Transverse colon (tissue), 4 donors: ENCODE data around the gene CDC14B.

Experiments used
- CTCF ChIP-seq, 5 experiments: fragments of 200-600 bp in 3 of 5; fragments of 450-650 bp in 2 of 5; sonication (generic) in 3 of 5; IDR thresholded peaks; 1 replicate in 2 of 5; 2 replicates in 3 of 5; pipeline ENCODE4 v1.5.1; 2016 to 2017; ENCODE audit warnings: antibody characterized with exemption in 5 of 5, inconsistent platforms in 3 of 5, mild to moderate bottlenecking in 2 of 5, moderate library complexity in 1 of 5
- EP300 ChIP-seq: sonication (generic); formaldehyde crosslinking; IDR thresholded peaks from one replicate; pipeline ENCODE4 v1.6.1; 2017; ENCODE audit warnings: antibody characterized with exemption, low read depth
- POLR2A ChIP-seq: fragments of 450-650 bp; IDR thresholded peaks from one replicate; pipeline ENCODE4 v1.6.1; 2016; ENCODE audit warnings: antibody characterized with exemption, mild to moderate bottlenecking, moderate library complexity
- POLR2AphosphoS5 ChIP-seq, 3 donors: sonication (generic); formaldehyde crosslinking; IDR thresholded peaks; one replicate each; pipeline ENCODE4 v1.6.1; 2016; ENCODE audit warnings: antibody characterized with exemption in 3 of 3

DNA sequence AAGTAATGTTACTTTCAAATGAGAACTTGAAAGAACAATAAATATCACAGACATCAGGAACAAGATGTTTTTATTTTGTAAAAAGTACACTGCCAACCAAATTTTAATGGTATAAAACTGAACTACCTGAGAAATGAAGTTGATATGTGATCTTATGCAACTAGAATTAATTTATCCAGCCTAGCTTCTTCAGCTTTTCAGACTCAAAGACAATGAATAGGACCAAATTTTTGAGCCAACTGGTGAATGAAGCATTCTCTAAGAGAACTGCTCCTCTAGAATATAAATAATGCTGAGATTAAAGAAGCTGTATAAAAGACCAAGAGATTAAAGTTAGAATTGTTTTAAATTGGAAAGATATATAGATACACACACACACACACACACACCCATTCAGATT lies 9.9 kb downstream of the CDC14B start:
- TF ChIP-seq CTCF (IDR thresholded peaks at IDR 0.05): no peak
- no peak for TF ChIP-seq POLR2A
- no peak for TF ChIP-seq POLR2AphosphoS5 (IDR thresholded peaks at IDR 0.05)
- no peak for TF ChIP-seq EP300
